K562 (cell line): ENCODE results near the gene RPL18A. TPM values are rescaled to one million over a fixed set of nuclear protein-coding genes. Genes with fewer than 3 reads are reported as not detected.

Experiments
- ATAC-seq: fragments of 200-7000 bp; cut with Tn5 transposase; 3 replicates; pipeline ENCODE4 v1.9.1; 2020; ENCODE audit warnings: moderate library complexity
- BruUV-seq: library from RNA; stranded (reverse); fragments of 400-500 nt; replicated peaks from 2 replicates; lab custom pipeline; 2021; lab: Mats Ljungman, UMichigan
- CTCF ChIA-PET: fragments of 300-600 bp; formaldehyde crosslinking; extraction: SDS; loops from one replicate; lab custom pipeline; 2021; ENCODE audit warnings: low intra/inter-chr PET ratio; lab: Yijun Ruan, JAX
- POLR2A ChIA-PET: fragments of 300-600, 350-650 bp; sonication (Branson Sonifier 250); formaldehyde crosslinking; extraction: SDS; loops from one replicate; lab custom pipeline; 2021; ENCODE audit warnings: antibody characterized with exemption, inconsistent platforms; lab: Yijun Ruan, JAX
- DNase-seq, 4 experiments: peaks; one replicate each; pipeline versions ENCODE4 v3.0.0 to v3.0.0-alpha.2; 2011 to 2018; ENCODE audit warnings: low spot score in 3 of 4, mixed read lengths in 3 of 4; ENCODE audit errors: extremely low read depth in 1 of 4
- FAIRE-seq: peaks from 2 replicates; lab custom pipeline; 2011; peaks lifted over from hg19 to GRCh38; lab: Jason Lieb, UNC
- H2AFZ ChIP-seq: 2 replicates; pipeline ENCODE4 v1.6.0; 2011; ENCODE audit warnings: low read depth, low read length, control low read depth, inconsistent platforms
- H3K27ac ChIP-seq: fragments of 200-600 bp; 3 replicates; pipeline ENCODE4 v1.8.0; 2011; ENCODE audit warnings: low read depth, mild to moderate bottlenecking, control low read depth, inconsistent platforms, low read length, moderate library complexity, mixed read lengths; ENCODE audit errors: extremely low read depth
- H3K27me3 ChIP-seq, 2 experiments: fragments of 300-600 bp in 1 of 2; 2 replicates in 1 of 2; 3 replicates in 1 of 2; pipeline versions ENCODE4 v1.6.0 to v1.8.0; 2011; ENCODE audit warnings: inconsistent platforms in 2 of 2, low read length in 2 of 2, mild to moderate bottlenecking in 1 of 2, mixed read lengths in 1 of 2, moderate library complexity in 1 of 2; ENCODE audit not compliant: control insufficient read depth in 2 of 2, insufficient read depth in 2 of 2
- H3K36me3 ChIP-seq: fragments of 300-600 bp; 3 replicates; pipeline ENCODE4 v1.8.0; 2011; ENCODE audit warnings: mild to moderate bottlenecking, low read length, inconsistent platforms; ENCODE audit not compliant: control insufficient read depth, insufficient read depth
- H3K4me1 ChIP-seq, 2 experiments: fragments of 200-600 bp in 1 of 2; replicated peaks in 1 of 2; 2 replicates in 1 of 2; 3 replicates in 1 of 2; pipeline versions ENCODE4 v1.5.1 to v1.8.0; 2011; ENCODE audit warnings: inconsistent platforms in 2 of 2, low read length in 2 of 2, mild to moderate bottlenecking in 1 of 2, mixed read lengths in 1 of 2, moderate library complexity in 1 of 2; ENCODE audit not compliant: control insufficient read depth in 2 of 2, insufficient read depth in 2 of 2
- H3K4me2 ChIP-seq: 2 replicates; pipeline ENCODE4 v1.6.1; 2011; ENCODE audit warnings: low read length, control low read depth, inconsistent platforms, mixed read lengths; ENCODE audit not compliant: insufficient read depth
- H3K4me3 ChIP-seq: fragments of 200-600 bp; sonication (generic), shearing (Covaris generic); 2 replicates; pipeline ENCODE4 v1.5.1; 2016; ENCODE audit warnings: control low read depth, inconsistent platforms
- H3K79me2 ChIP-seq: fragments of 200-600 bp; 3 replicates; pipeline ENCODE4 v1.8.0; 2011; ENCODE audit warnings: low read length, inconsistent platforms; ENCODE audit not compliant: control insufficient read depth, insufficient read depth
- H3K9ac ChIP-seq, 2 experiments: 2 replicates each; pipeline versions ENCODE4 v1.6.0 to v1.6.1; 2011; ENCODE audit warnings: low read depth in 2 of 2, low read length in 2 of 2, control low read depth in 1 of 2, inconsistent platforms in 1 of 2, mild to moderate bottlenecking in 1 of 2, mixed read lengths in 1 of 2; ENCODE audit not compliant: insufficient read depth in 1 of 2
- H3K9me1 ChIP-seq: one replicate; pipeline ENCODE4 v1.6.0; 2011; ENCODE audit warnings: inconsistent platforms, mild to moderate bottlenecking, low read length, moderate library complexity; ENCODE audit not compliant: control insufficient read depth, insufficient read depth
- H3K9me3 ChIP-seq: replicated peaks from 2 replicates; pipeline ENCODE4 v1.5.1; 2011; ENCODE audit warnings: low read depth, low read length, inconsistent platforms; ENCODE audit not compliant: control insufficient read depth, insufficient read depth
- H4K20me1 ChIP-seq: replicated peaks from 2 replicates; pipeline ENCODE4 v1.6.1; 2011; ENCODE audit warnings: low read length, inconsistent platforms, mixed read lengths; ENCODE audit not compliant: control insufficient read depth, insufficient read depth
- BRD9 ChIP-seq: fragments of 450-650 bp; IDR thresholded peaks from 2 replicates; pipeline ENCODE4 v1.6.1; 2018; ENCODE audit warnings: low read depth; ENCODE audit not compliant: partially characterized antibody
- CBFB ChIP-seq: sonication (generic); formaldehyde crosslinking; IDR thresholded peaks from 2 replicates; pipeline ENCODE4 v1.4.0; 2020; ENCODE audit warnings: mild to moderate bottlenecking, missing genetic modification reagents
- CHD4 ChIP-seq: fragments of 200-600 bp; sonication (generic); IDR thresholded peaks from 3 replicates; pipeline ENCODE4 v1.6.1; 2012; ENCODE audit warnings: low read depth, mild to moderate bottlenecking, mixed read lengths, low read length, inconsistent platforms; ENCODE audit not compliant: insufficient read depth, insufficient replicate concordance, poor library complexity, severe bottlenecking
- E2F3 ChIP-seq: fragments of 250-450 bp; sonication (Bioruptor Pico); IDR thresholded peaks from 2 replicates; pipeline ENCODE4 v1.4.0; 2020; ENCODE audit warnings: mild to moderate bottlenecking
- IFI16 ChIP-seq: fragments of 250-450 bp; sonication (Bioruptor Pico); IDR thresholded peaks from 2 replicates; pipeline ENCODE4 v2.1.2; 2022; ENCODE audit warnings: mild to moderate bottlenecking, inconsistent platforms
- MYC ChIP-seq, 2 experiments: fragments of 250-450 bp in 1 of 2; sonication (Bioruptor Pico) in 1 of 2; IDR thresholded peaks; 2 replicates each; pipeline versions ENCODE4 v1.5.1 to v1.6.1; 2012 to 2021; ENCODE audit warnings: low read depth in 2 of 2, borderline replicate concordance in 1 of 2, improper control_type of control experiment in 1 of 2, low read length in 1 of 2, mild to moderate bottlenecking in 1 of 2, moderate library complexity in 1 of 2
- PRDM10 ChIP-seq: fragments of 450-650 bp; IDR thresholded peaks from 2 replicates; pipeline ENCODE4 v1.6.1; 2018; ENCODE audit not compliant: partially characterized antibody
- RBM34 ChIP-seq: fragments of 200-400 bp; formaldehyde crosslinking; IDR thresholded peaks from 2 replicates; pipeline ENCODE4 v1.6.1; 2018; ENCODE audit warnings: low read length, borderline replicate concordance; ENCODE audit not compliant: insufficient read depth
- SMARCA5 ChIP-seq: fragments of 450-650 bp; IDR thresholded peaks from 2 replicates; pipeline ENCODE4 v1.6.1; 2016
- SNIP1 ChIP-seq: fragments of 450-650 bp; IDR thresholded peaks from 2 replicates; pipeline ENCODE4 v1.7.1; 2017; ENCODE audit warnings: low read depth, mild to moderate bottlenecking
- TEAD2 ChIP-seq: fragments of 450-650 bp; IDR thresholded peaks from 2 replicates; pipeline ENCODE4 v1.6.1; 2016; ENCODE audit warnings: missing genetic modification characterization, control low read depth, missing compliant biosample characterization
- ZBTB7A ChIP-seq: IDR thresholded peaks from 2 replicates; pipeline ENCODE4 v1.6.1; 2011; ENCODE audit warnings: low read depth, mild to moderate bottlenecking, low read length, moderate library complexity, borderline replicate concordance; ENCODE audit not compliant: control insufficient read depth
- ZBTB8A ChIP-seq: fragments of 450-650 bp; IDR thresholded peaks from 2 replicates; pipeline ENCODE4 v1.6.1; 2018; ENCODE audit warnings: mild to moderate bottlenecking, moderate library complexity; ENCODE audit not compliant: partially characterized antibody
- ZFP30 ChIP-seq: fragments of 250-450 bp; sonication (Bioruptor Pico); IDR thresholded peaks from 2 replicates; pipeline ENCODE4 v1.8.0; 2022; ENCODE audit warnings: moderate library complexity, mild to moderate bottlenecking, inconsistent platforms, borderline replicate concordance
- ZNF124 ChIP-seq: sonication (generic); formaldehyde crosslinking; IDR thresholded peaks from 2 replicates; pipeline ENCODE4 v1.8.1; 2022; ENCODE audit warnings: missing genetic modification reagents
- ZNF143 ChIP-seq: sonication (generic); formaldehyde crosslinking; IDR thresholded peaks from 2 replicates; pipeline ENCODE4 v1.9.0; 2022; ENCODE audit warnings: mild to moderate bottlenecking, missing genetic modification reagents
- ZNF24 ChIP-seq: fragments of 450-650 bp; IDR thresholded peaks from 2 replicates; pipeline ENCODE4 v1.6.1; 2016
- ZNF280A ChIP-seq: fragments of 450-650 bp; IDR thresholded peaks from 2 replicates; pipeline ENCODE4 v1.6.1; 2018; ENCODE audit warnings: mild to moderate bottlenecking, low read depth; ENCODE audit not compliant: partially characterized antibody
- WGBS: fragments of 100-300 bp; shearing (Covaris generic); methylation state at CpG from one replicate; pipeline ENCODE4 v1.1.6; 2016; ENCODE audit warnings: low coverage, mixed read lengths; ENCODE audit not compliant: insufficient coverage; ENCODE audit errors: missing lambda C conversion rate; 5-methylcytosine and 5-hydroxymethylcytosine counted together
- in situ Hi-C: fragments of 300-500 bp; cut with MboI; formaldehyde crosslinking; loops from 4 replicates; pipeline ENCODE4 v1.15.0; 2018; ENCODE audit warnings: inconsistent platforms, mixed read lengths
- intact Hi-C: fragments of 100-400 bp; cut with micrococcal nuclease; formaldehyde crosslinking; loops from 2 replicates; pipeline ENCODE4 v1.14.2; 2022
- polyA plus RNA-seq, 8 experiments: library from polyadenylated mRNA; depleted of rRNA in 4 of 8; stranded (reverse) in 5 of 8; unstranded in 3 of 8; fragments of >200 nt; fragmentation: Nextera tagmentation in 2 of 8; fragmentation: Illumina TruSeq in 1 of 8; extraction: Ambion mirVana in 2 of 8; extraction: Trizol in 1 of 8; gene quantifications; 2 replicates each; pipeline versions ENCODE4 v1.2.1 to v1.2.3, GENCODE V29; 2011 to 2014; ENCODE audit warnings: inconsistent platforms in 1 of 8, missing spikeins in 1 of 8
- total RNA-seq, 7 experiments: library from RNA; depleted of rRNA in 6 of 7; stranded (reverse); fragments of >200 nt in 6 of 7; fragmentation: Illumina TruSeq in 2 of 7; extraction: Trizol in 2 of 7; gene quantifications; 2 replicates each; pipeline versions ENCODE4 v1.2.1 to v1.2.3, GENCODE V29; 2011 to 2021; ENCODE audit warnings: low replicate concordance in 1 of 7

Gene RPL18A
- total and polyA plus RNA-seq, 9 of the 15 experiments (the other 6 are each of a cell fraction or from before 2014, with no cell fraction given), result 626 to 2,882 (median 1,895) TPM

- intact Hi-C loops, result no loop called here
- 0% methylated on average over 7 of the region's 7 CpGs for WGBS
- H3K4me1 ChIP-seq, result peaks cover 0 to 17% of the 10 kb centered on the region in 2 experiments; a peak in 3 of 5 replicates
- in situ Hi-C loops, result no loop called here
- peaks cover 3% of the 10 kb centered on the region for H3K9me1 ChIP-seq
- H3K27me3 ChIP-seq, result peaks cover 18 to 49% of the 10 kb centered on the region in 2 experiments; a peak in 3 of 5 replicates
- ChIA-PET CTCF (no interaction called here), POLR2A (interaction anchor here (1.0 to 1.7 kb wide), 3 partner anchors 10 to 53 kb away, joined by 3 to 8 read pairs (median 4); partner anchors contain the start of gene CCDC124)
- no peak overlapping the region for H2AFZ ChIP-seq
- no peak for FAIRE-seq
- no peak for ATAC-seq
- H3K4me2 ChIP-seq, result no peak overlapping the region
- no peak overlapping the region for H3K4me3 ChIP-seq
- BruUV-seq, result no TSS peak
- TF ChIP-seq CBFB (CRISPR knock-in tag) (no peak), BRD9 (no peak), ZBTB8A (no peak), IFI16 (CRISPR knock-in tag) (no peak), ZNF280A (no peak), RBM34 (no peak), MYC (IDR thresholded peaks at IDR 0.05; ENCODE audit: low read depth, low read length) (no peak), MYC (CRISPR knock-in tag; IDR thresholded peaks at IDR 0.05; ENCODE audit: borderline replicate concordance, low read depth) (no peak), TEAD2 (tag) (no peak), ZNF24 (no peak), PRDM10 (no peak), ZNF143 (no peak), ZBTB7A (no peak), SNIP1 (no peak), ZFP30 (CRISPR knock-in tag) (no peak), CHD4 (no peak), E2F3 (CRISPR knock-in tag) (no peak), SMARCA5 (no peak), ZNF124 (no peak)
- H3K79me2 ChIP-seq, result no peaks in the 10 kb centered on the region
- H3K36me3 ChIP-seq, result no peaks in the 10 kb centered on the region
- H3K9ac ChIP-seq, result no peak overlapping the region
- DNase-seq, result no peak
- H3K27ac ChIP-seq, result no peak overlapping the region
- no peaks in the 10 kb centered on the region for H3K9me3 ChIP-seq
- H4K20me1 ChIP-seq, result peaks cover 4% of the 10 kb centered on the region; the same call in 1 of the 2 replicates
Measured at GRCh38 chr19:17879466-17879865, 19.8 kb downstream of the RPL18A start.
